Chondrocyte (in vitro differentiated cells): Measurements from ENCODE around the gene ENOX2. TPM values are rescaled to one million over a fixed set of nuclear protein-coding genes. Genes with fewer than 3 reads are reported as not detected.

ENCODE experiments used
- DNase-seq: peaks from one replicate; pipeline ENCODE4 v3.0.0; 2021; ENCODE audit warnings: mixed read lengths, low spot score
- H3K27ac Mint-ChIP-seq: one replicate; pipeline ENCODE4 v1.8.0; 2021; ENCODE audit warnings: mild to moderate bottlenecking, moderate library complexity, mixed read lengths; ENCODE audit not compliant: unreplicated experiment
- H3K27me3 Mint-ChIP-seq: 2 replicates; pipeline ENCODE4 v1.8.0; 2021; ENCODE audit warnings: low read depth, mixed read lengths
- H3K36me3 Mint-ChIP-seq: 2 replicates; pipeline ENCODE4 v1.8.0; 2021; ENCODE audit warnings: low read depth, mixed read lengths
- H3K4me1 Mint-ChIP-seq: 2 replicates; pipeline ENCODE4 v1.8.0; 2021; ENCODE audit warnings: low read depth, mild to moderate bottlenecking, mixed read lengths
- H3K4me3 Mint-ChIP-seq: one replicate; pipeline ENCODE4 v1.8.0; 2021; ENCODE audit warnings: mild to moderate bottlenecking, moderate library complexity, mixed read lengths; ENCODE audit not compliant: unreplicated experiment
- H3K9me3 Mint-ChIP-seq: 2 replicates; pipeline ENCODE4 v1.8.0; 2021; ENCODE audit warnings: low read depth, mixed read lengths
- total RNA-seq: library from RNA; stranded (reverse); gene quantifications from 3 replicates; pipeline ENCODE4 v1.2.1, GENCODE V29; 2021
- TF ChIP-seq, protein P1 (sequence below): fragments of 200-600 bp; sonication (generic); IDR thresholded peaks from 2 replicates; pipeline ENCODE4 v1.5.0; 2021; ENCODE audit warnings: antibody characterized with exemption, mild to moderate bottlenecking, moderate library complexity

Gene ENOX2
- total RNA-seq, 1 donor from 2014 or later: 13.7 TPM

- TF ChIP-seq, protein P1, sequence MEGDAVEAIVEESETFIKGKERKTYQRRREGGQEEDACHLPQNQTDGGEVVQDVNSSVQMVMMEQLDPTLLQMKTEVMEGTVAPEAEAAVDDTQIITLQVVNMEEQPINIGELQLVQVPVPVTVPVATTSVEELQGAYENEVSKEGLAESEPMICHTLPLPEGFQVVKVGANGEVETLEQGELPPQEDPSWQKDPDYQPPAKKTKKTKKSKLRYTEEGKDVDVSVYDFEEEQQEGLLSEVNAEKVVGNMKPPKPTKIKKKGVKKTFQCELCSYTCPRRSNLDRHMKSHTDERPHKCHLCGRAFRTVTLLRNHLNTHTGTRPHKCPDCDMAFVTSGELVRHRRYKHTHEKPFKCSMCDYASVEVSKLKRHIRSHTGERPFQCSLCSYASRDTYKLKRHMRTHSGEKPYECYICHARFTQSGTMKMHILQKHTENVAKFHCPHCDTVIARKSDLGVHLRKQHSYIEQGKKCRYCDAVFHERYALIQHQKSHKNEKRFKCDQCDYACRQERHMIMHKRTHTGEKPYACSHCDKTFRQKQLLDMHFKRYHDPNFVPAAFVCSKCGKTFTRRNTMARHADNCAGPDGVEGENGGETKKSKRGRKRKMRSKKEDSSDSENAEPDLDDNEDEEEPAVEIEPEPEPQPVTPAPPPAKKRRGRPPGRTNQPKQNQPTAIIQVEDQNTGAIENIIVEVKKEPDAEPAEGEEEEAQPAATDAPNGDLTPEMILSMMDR: no peak
- no peak for DNase-seq
- Mint-ChIP-seq H3K9me3 (peaks cover 14% of the 10 kb centered on the region), H3K4me1 (peaks cover 46% of the 10 kb centered on the region), H3K27me3 (no peaks in the 10 kb centered on the region), H3K4me3 (no peak overlapping the region), H3K27ac (no peak overlapping the region), H3K36me3 (peaks cover 3% of the 10 kb centered on the region)
Observed at GRCh38 chrX:130874751-130875150, 28.3 kb downstream of the ENOX2 start.

- peaks cover 3% of the 10 kb centered on the region for H3K4me1 Mint-ChIP-seq
- peaks cover 9% of the 10 kb centered on the region for H3K9me3 Mint-ChIP-seq
- no peaks in the 10 kb centered on the region for H3K27me3 Mint-ChIP-seq
- no peak for DNase-seq
- TF ChIP-seq, protein P1: no peak
- H3K36me3 Mint-ChIP-seq: peaks cover 1% of the 10 kb centered on the region
- H3K4me3 Mint-ChIP-seq: no peak overlapping the region
- no peak overlapping the region for H3K27ac Mint-ChIP-seq
Observed at GRCh38 chrX:130869239-130869638, 33.8 kb downstream of the ENOX2 start.

GRCh38 chrX:130861462-130861861, 41.5 kb downstream of the ENOX2 start:
- TF ChIP-seq, protein P1: no peak
- no peaks in the 10 kb centered on the region for H3K27me3 Mint-ChIP-seq
- no peak for DNase-seq
- H3K4me3 Mint-ChIP-seq: no peak overlapping the region
- no peaks in the 10 kb centered on the region for H3K36me3 Mint-ChIP-seq
- no peak overlapping the region for H3K27ac Mint-ChIP-seq
- peaks cover 3% of the 10 kb centered on the region for H3K9me3 Mint-ChIP-seq
- no peaks in the 10 kb centered on the region for H3K4me1 Mint-ChIP-seq

GRCh38 chrX:130857207-130857606, 45.8 kb downstream of the ENOX2 start:
- DNase-seq: no peak
- Mint-ChIP-seq H3K36me3 (peaks cover 3% of the 10 kb centered on the region), H3K27me3 (no peaks in the 10 kb centered on the region), H3K9me3 (peaks cover 13% of the 10 kb centered on the region), H3K27ac (no peak overlapping the region), H3K4me3 (no peak overlapping the region), H3K4me1 (no peaks in the 10 kb centered on the region)
- TF ChIP-seq, protein P1: no peak

GRCh38 chrX:130851569-130851968, 51.4 kb downstream of the ENOX2 start:
- H3K4me1 Mint-ChIP-seq: no peaks in the 10 kb centered on the region
- H3K27me3 Mint-ChIP-seq: no peaks in the 10 kb centered on the region
- H3K4me3 Mint-ChIP-seq: no peak overlapping the region
- DNase-seq: no peak
- peaks cover 3% of the 10 kb centered on the region for H3K36me3 Mint-ChIP-seq
- peaks cover 13% of the 10 kb centered on the region for H3K9me3 Mint-ChIP-seq
- TF ChIP-seq, protein P1: no peak
- no peak overlapping the region for H3K27ac Mint-ChIP-seq
